Spleen (tissue), 7 donors: Measurements from ENCODE around the gene RAB27A.

Experiments
- POLR2A ChIP-seq, 3 donors: fragments of 450-650 bp; IDR thresholded peaks; one replicate each; pipeline ENCODE4 v1.5.1; 2017; ENCODE audit warnings: antibody characterized with exemption in 3 of 3, mild to moderate bottlenecking in 1 of 3
- POLR2AphosphoS5 ChIP-seq, 3 donors: sonication (generic); formaldehyde crosslinking; IDR thresholded peaks; one replicate each; pipeline ENCODE4 v1.5.1; 2017; ENCODE audit warnings: antibody characterized with exemption in 3 of 3
- TF ChIP-seq, protein P1 (sequence below), 11 experiments: fragments of 200-600 bp in 7 of 11; fragments of 450-650 bp in 4 of 11; sonication (generic) in 4 of 11; IDR thresholded peaks in 8 of 11; conservative IDR thresholded peaks in 3 of 11; 1 replicate in 7 of 11; 2 replicates in 4 of 11; pipeline versions ENCODE4 v1.4.0 to v1.8.0; 2016 to 2021; ENCODE audit warnings: antibody characterized with exemption in 11 of 11, inconsistent platforms in 4 of 11, mild to moderate bottlenecking in 1 of 11
- donor health status: DM: no; HTN: no; CAD: no; lungs with moderate emphysema.
- donor health status: DM: no; HTN: no; CAD: no.
- donor health status: DM: no; HTN: no; CAD: no.

GRCh38 chr15:55279100-55279745, 10.4 kb downstream of the RAB27A start:
- no peak for TF ChIP-seq POLR2AphosphoS5 (IDR thresholded peaks at IDR 0.05)
- TF ChIP-seq, protein P1, sequence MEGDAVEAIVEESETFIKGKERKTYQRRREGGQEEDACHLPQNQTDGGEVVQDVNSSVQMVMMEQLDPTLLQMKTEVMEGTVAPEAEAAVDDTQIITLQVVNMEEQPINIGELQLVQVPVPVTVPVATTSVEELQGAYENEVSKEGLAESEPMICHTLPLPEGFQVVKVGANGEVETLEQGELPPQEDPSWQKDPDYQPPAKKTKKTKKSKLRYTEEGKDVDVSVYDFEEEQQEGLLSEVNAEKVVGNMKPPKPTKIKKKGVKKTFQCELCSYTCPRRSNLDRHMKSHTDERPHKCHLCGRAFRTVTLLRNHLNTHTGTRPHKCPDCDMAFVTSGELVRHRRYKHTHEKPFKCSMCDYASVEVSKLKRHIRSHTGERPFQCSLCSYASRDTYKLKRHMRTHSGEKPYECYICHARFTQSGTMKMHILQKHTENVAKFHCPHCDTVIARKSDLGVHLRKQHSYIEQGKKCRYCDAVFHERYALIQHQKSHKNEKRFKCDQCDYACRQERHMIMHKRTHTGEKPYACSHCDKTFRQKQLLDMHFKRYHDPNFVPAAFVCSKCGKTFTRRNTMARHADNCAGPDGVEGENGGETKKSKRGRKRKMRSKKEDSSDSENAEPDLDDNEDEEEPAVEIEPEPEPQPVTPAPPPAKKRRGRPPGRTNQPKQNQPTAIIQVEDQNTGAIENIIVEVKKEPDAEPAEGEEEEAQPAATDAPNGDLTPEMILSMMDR (IDR thresholded peaks at IDR 0.05 in 8 of 11, conservative IDR thresholded peaks at IDR 0.05 in 3 of 11) = no peak
- no peak for TF ChIP-seq POLR2A (IDR thresholded peaks at IDR 0.05)
